HCT116 (cell line): ENCODE measurements around the gene PRKCZ. TPM values are rescaled to one million over a fixed set of nuclear protein-coding genes. Genes with fewer than 3 reads are reported as not detected.

Source experiments
- ATAC-seq: fragments of 200-7000 bp; cut with Tn5 transposase; 2 replicates; pipeline ENCODE4 v1.9.1; 2020; ENCODE audit warnings: mild to moderate bottlenecking, moderate library complexity
- BruUV-seq: library from RNA; stranded (reverse); fragments of 400-500 nt; replicated peaks from 2 replicates; lab custom pipeline; 2021; lab: Mats Ljungman, UMichigan
- CTCF ChIA-PET: fragments of 300-600 bp; sonication (Branson Sonifier 250); formaldehyde crosslinking; loops from one replicate; lab custom pipeline; 2021; ENCODE audit warnings: antibody characterized with exemption; lab: Charles Lee
- POLR2A ChIA-PET: fragments of 300-600, 350-600 bp; sonication (Branson Sonifier 250); formaldehyde crosslinking; loops from one replicate; lab custom pipeline; 2021; ENCODE audit warnings: antibody characterized with exemption; lab: Charles Lee
- RAD21 ChIA-PET, 2 experiments: fragments of 300-600 bp; sonication (Branson Sonifier 250); formaldehyde crosslinking; loops; one replicate each; lab custom pipeline; 2023; ENCODE audit warnings: low total read pairs in 2 of 2; ENCODE audit not compliant: uncharacterized antibody in 2 of 2, unreplicated experiment in 2 of 2, low non-redundant PET in 1 of 2; lab: Charles Lee
- DNase-seq: peaks from one replicate; pipeline ENCODE4 v3.0.0-alpha.2; 2010; ENCODE audit warnings: low read depth, low spot score
- H2AFZ ChIP-seq: fragments of 200-600 bp; shearing (Covaris generic), sonication (generic); 2 replicates; pipeline ENCODE4 v1.6.1; 2017; ENCODE audit warnings: low read depth, mixed run types, mixed read lengths, antibody characterized with exemption, low read length; ENCODE audit not compliant: poor library complexity, severe bottlenecking
- H3K27ac ChIP-seq: 2 replicates; pipeline ENCODE4 v1.5.1; 2012; ENCODE audit warnings: low read depth, low read length
- H3K27me3 ChIP-seq: fragments of 200-600 bp; sonication (generic); 2 replicates; pipeline ENCODE4 v1.6.1; 2016; ENCODE audit warnings: mixed run types, low read length, mixed read lengths; ENCODE audit not compliant: insufficient read depth
- H3K36me3 ChIP-seq, 2 experiments: fragments of 200-500 bp in 1 of 2; fragments of 200-600 bp in 1 of 2; sonication (Bioruptor generic) in 1 of 2; sonication (generic) in 1 of 2; 2 replicates each; pipeline versions ENCODE4 v1.5.1 to v1.6.1; 2014 to 2016; ENCODE audit warnings: low read length in 2 of 2, inconsistent platforms in 1 of 2, mixed read lengths in 1 of 2, mixed run types in 1 of 2; ENCODE audit not compliant: insufficient read depth in 2 of 2, control insufficient read depth in 1 of 2
- H3K4me1 ChIP-seq, 2 experiments: fragments of 200-600 bp in 1 of 2; sonication (generic) in 1 of 2; 2 replicates each; pipeline versions ENCODE4 v1.5.1 to v1.6.1; 2012 to 2017; ENCODE audit warnings: low read length in 2 of 2, inconsistent platforms in 1 of 2, mild to moderate bottlenecking in 1 of 2, mixed read lengths in 1 of 2, mixed run types in 1 of 2, moderate library complexity in 1 of 2; ENCODE audit not compliant: insufficient read depth in 2 of 2, control insufficient read depth in 1 of 2
- H3K4me2 ChIP-seq: fragments of 200-600 bp; sonication (generic); 2 replicates; pipeline ENCODE4 v1.6.1; 2017; ENCODE audit warnings: mixed run types, low read length, mixed read lengths
- H3K4me3 ChIP-seq, 2 experiments: fragments of 200-600 bp in 1 of 2; sonication (generic) in 1 of 2; replicated peaks in 1 of 2; 2 replicates each; pipeline ENCODE4 v1.5.1; 2011 to 2016; ENCODE audit warnings: low read length in 2 of 2, control low read depth in 1 of 2, low read depth in 1 of 2, mild to moderate bottlenecking in 1 of 2, mixed read lengths in 1 of 2, mixed run types in 1 of 2
- H3K79me2 ChIP-seq: fragments of 200-600 bp; sonication (generic); 2 replicates; pipeline ENCODE4 v1.6.1; 2017; ENCODE audit warnings: mild to moderate bottlenecking, mixed run types, low read length, moderate library complexity, mixed read lengths; ENCODE audit not compliant: insufficient read depth
- H3K9ac ChIP-seq: fragments of 200-600 bp; sonication (generic); 2 replicates; pipeline ENCODE4 v1.6.1; 2016; ENCODE audit warnings: low read length, mixed read lengths
- H3K9me2 ChIP-seq: fragments of 200-600 bp; sonication (generic), shearing (Covaris generic); 2 replicates; pipeline ENCODE4 v1.6.1; 2017; ENCODE audit warnings: mixed run types, mild to moderate bottlenecking, moderate library complexity; ENCODE audit not compliant: insufficient read depth
- H3K9me3 ChIP-seq, 2 experiments: fragments of 200-500 bp in 1 of 2; fragments of 200-600 bp in 1 of 2; sonication (Bioruptor generic) in 1 of 2; sonication (generic) in 1 of 2; 2 replicates each; pipeline ENCODE4 v1.6.1; 2014 to 2017; ENCODE audit warnings: low read length in 2 of 2, mixed read lengths in 2 of 2, inconsistent platforms in 1 of 2, low read depth in 1 of 2, mild to moderate bottlenecking in 1 of 2, mixed run types in 1 of 2, moderate library complexity in 1 of 2; ENCODE audit not compliant: control insufficient read depth in 1 of 2, insufficient read depth in 1 of 2
- H4K20me1 ChIP-seq: fragments of 200-600 bp; sonication (generic), shearing (Covaris generic); 2 replicates; pipeline ENCODE4 v1.6.1; 2017; ENCODE audit warnings: mixed run types, mild to moderate bottlenecking, moderate library complexity; ENCODE audit not compliant: insufficient read depth
- ATF3 ChIP-seq: IDR thresholded peaks from 2 replicates; pipeline ENCODE4 v1.6.1; 2012
- CBX3 ChIP-seq: IDR thresholded peaks from 2 replicates; pipeline ENCODE4 v1.6.1; 2012; ENCODE audit warnings: low read depth
- CTCF ChIP-seq, 3 experiments: fragments of 200-600 bp in 1 of 3; sonication (generic) in 1 of 3; IDR thresholded peaks in 2 of 3; conservative IDR thresholded peaks in 1 of 3; 2 replicates each; pipeline ENCODE4 v1.5.1; 2012 to 2017; ENCODE audit warnings: low read depth in 2 of 3, low read length in 2 of 3, antibody characterized with exemption in 1 of 3, borderline replicate concordance in 1 of 3, control low read depth in 1 of 3, mild to moderate bottlenecking in 1 of 3, mixed read lengths in 1 of 3, mixed run types in 1 of 3, moderate library complexity in 1 of 3; ENCODE audit not compliant: insufficient read depth in 1 of 3
- EGR1 ChIP-seq: IDR thresholded peaks from 2 replicates; pipeline ENCODE4 v1.6.1; 2012; ENCODE audit warnings: low read depth
- ELF1 ChIP-seq: IDR thresholded peaks from 2 replicates; pipeline ENCODE4 v1.6.1; 2012; ENCODE audit warnings: low read depth, borderline replicate concordance
- EZH2 ChIP-seq: fragments of 200-600 bp; sonication (generic); IDR thresholded peaks from 2 replicates; pipeline ENCODE4 v1.6.1; 2017; ENCODE audit warnings: antibody characterized with exemption, mixed run types
- EZH2phosphoT487 ChIP-seq: fragments of 200-600 bp; IDR thresholded peaks from 2 replicates; pipeline ENCODE4 v1.6.1; 2018; ENCODE audit warnings: antibody characterized with exemption, borderline replicate concordance
- FOSL1 ChIP-seq: IDR thresholded peaks from 2 replicates; pipeline ENCODE4 v1.6.1; 2012; ENCODE audit warnings: low read depth
- MAX ChIP-seq: IDR thresholded peaks from 2 replicates; pipeline ENCODE4 v1.6.1; 2012
- POLR2A ChIP-seq: IDR thresholded peaks from 2 replicates; pipeline ENCODE4 v1.7.0; 2011; ENCODE audit warnings: borderline replicate concordance; ENCODE audit not compliant: insufficient read depth, insufficient read length; ENCODE audit errors: extremely low read depth
- POLR2AphosphoS5 ChIP-seq: IDR thresholded peaks from 2 replicates; pipeline ENCODE4 v1.6.1; 2011; ENCODE audit warnings: mild to moderate bottlenecking, low read depth, low read length, moderate library complexity
- RAD21 ChIP-seq: IDR thresholded peaks from 2 replicates; pipeline ENCODE4 v1.6.1; 2012; ENCODE audit warnings: low read depth, mild to moderate bottlenecking
- SIN3A ChIP-seq: IDR thresholded peaks from 2 replicates; pipeline ENCODE4 v1.6.1; 2012; ENCODE audit warnings: low read depth
- SRF ChIP-seq: IDR thresholded peaks from 2 replicates; pipeline ENCODE4 v1.6.1; 2012; ENCODE audit warnings: low read depth
- TCF7L2 ChIP-seq: IDR thresholded peaks from 2 replicates; pipeline ENCODE4 v1.7.0; 2011; ENCODE audit warnings: borderline replicate concordance, inconsistent platforms; ENCODE audit not compliant: insufficient read depth, insufficient read length; ENCODE audit errors: extremely low read depth
- YY1 ChIP-seq: IDR thresholded peaks from 2 replicates; pipeline ENCODE4 v1.6.1; 2011; ENCODE audit warnings: low read length, low read depth, moderate library complexity, mild to moderate bottlenecking; ENCODE audit not compliant: insufficient replicate concordance; ENCODE audit errors: extremely low read depth
- ZBTB33 ChIP-seq: IDR thresholded peaks from 2 replicates; pipeline ENCODE4 v1.6.1; 2011; ENCODE audit warnings: mild to moderate bottlenecking, low read length, moderate library complexity; ENCODE audit not compliant: insufficient replicate concordance; ENCODE audit errors: extremely low read depth
- ZFX ChIP-seq: fragments of 450-650 bp; IDR thresholded peaks from 2 replicates; pipeline ENCODE4 v1.6.1; 2017
- ZNF274 ChIP-seq: fragments of 200-500 bp; sonication (Bioruptor generic); IDR thresholded peaks from 2 replicates; pipeline ENCODE4 v1.6.1; 2014; ENCODE audit warnings: mild to moderate bottlenecking, low read depth, low read length, inconsistent platforms
- intact Hi-C: fragments of 100-400 bp; cut with micrococcal nuclease; formaldehyde crosslinking; loops from 2 replicates; pipeline ENCODE4 v1.10.0; 2022
- total RNA-seq: library from RNA; stranded (reverse); gene quantifications from one replicate; pipeline ENCODE4 v1.2.1, GENCODE V29; 2021; ENCODE audit not compliant: unreplicated experiment

Gene PRKCZ
- total RNA-seq, 1 experiment from 2014 or later, result 46.8 TPM

- TF ChIP-seq EZH2 (no peak), ATF3 (no peak), SIN3A (no peak), ZBTB33 (no peak), POLR2AphosphoS5 (no peak), ZFX (no peak), EGR1 (no peak), FOSL1 (no peak), CBX3 (no peak), CTCF (IDR thresholded peaks at IDR 0.05 in 2 of 3, conservative IDR thresholded peaks at IDR 0.05 in 1 of 3; ENCODE audit: borderline replicate concordance in 1 of 3, insufficient read depth in 1 of 3, low read depth in 2 of 3, low read length in 2 of 3) (no peak), POLR2A (no peak), RAD21 (no peak), ELF1 (no peak), EZH2phosphoT487 (no peak), TCF7L2 (no peak), MAX (no peak), ZNF274 (no peak), YY1 (no peak), SRF (no peak)
- no TSS peak for BruUV-seq
- ATAC-seq (no peak), DNase-seq (no peak)
- Histone ChIP-seq H3K27ac (no peak overlapping the region), H4K20me1 (no peaks in the 10 kb centered on the region), H3K9me2 (no peaks in the 10 kb centered on the region), H3K27me3 (no peaks in the 10 kb centered on the region), H3K36me3 (peaks cover 2 to 6% of the 10 kb centered on the region in 2 experiments; a peak in 2 of 4 replicates), H3K4me3 (no peak overlapping the region), H3K4me2 (no peak overlapping the region), H2AFZ (no peak overlapping the region), H3K4me1 (no peaks in the 10 kb centered on the region), H3K9me3 (peaks cover 5 to 6% of the 10 kb centered on the region in 2 experiments; a peak in 2 of 4 replicates), H3K9ac (no peak overlapping the region), H3K79me2 (no peaks in the 10 kb centered on the region)
- CTCF ChIA-PET, result interaction anchor here (1.7 kb wide), 1 partner anchor 19 kb away, joined by 4 read pairs; no protein-coding TSS in a partner anchor
- POLR2A ChIA-PET, result no interaction called here
- RAD21 ChIA-PET, result no interaction called here
- intact Hi-C loops, result no loop called here
Measured at GRCh38 chr1:2159124-2159523, 108.9 kb downstream of the PRKCZ start.
